ENCODE results near the gene PLXNA2. TPM values are rescaled to one million over a fixed set of nuclear protein-coding genes. Genes with fewer than 3 reads are reported as not detected.
A peak's percentile ranks its signal among the peaks of the same experiment; 100 is the strongest.

Gene PLXNA2
- total and polyA plus RNA-seq, 2 of the 13 experiments (the other 11 are each of a cell fraction or from before 2014, with no cell fraction given) = 1.1 to 2.1 TPM

DNA sequence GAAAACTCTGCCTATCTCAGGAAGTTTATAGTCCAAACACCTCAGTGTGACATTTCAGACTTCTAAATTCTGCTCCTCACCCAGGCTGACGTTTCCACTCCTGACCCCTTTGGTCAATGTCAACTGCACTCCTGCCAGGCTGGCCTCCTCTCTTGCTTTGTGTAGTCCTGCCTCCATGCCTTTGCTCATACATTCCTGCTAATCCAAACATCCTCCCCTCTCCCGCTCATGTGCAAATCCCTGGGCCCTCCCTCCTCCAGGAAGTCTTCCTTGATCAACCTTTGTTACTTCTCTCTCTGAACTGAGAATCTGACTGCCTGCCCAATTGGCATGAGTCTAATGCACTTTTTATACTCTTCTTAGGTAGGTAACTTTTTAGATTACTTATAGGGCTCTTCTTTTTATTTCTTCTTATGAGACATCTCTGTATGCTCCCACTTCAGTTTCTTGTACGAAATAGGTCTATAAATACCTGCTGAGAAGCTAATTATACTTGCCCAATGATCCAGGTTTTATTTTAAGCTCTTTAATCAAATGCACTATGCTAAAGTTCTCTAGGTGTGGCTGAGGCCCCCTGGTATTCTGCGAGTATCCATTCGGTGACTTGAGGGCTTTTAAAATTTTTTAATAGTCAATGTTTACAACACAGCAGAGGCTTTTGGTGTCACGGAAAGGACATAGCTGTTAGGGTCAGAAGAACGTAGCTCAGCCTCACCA is 128.1 kb downstream of the PLXNA2 start:
- peak; percentile 37 for DNase-seq (ENCODE audit: low spot score)
- in situ Hi-C loops (cut with HindIII; ENCODE audit: extremely low pct_ligation_motif_present, low pct_unique_long_range_greater_than_20kb) = no loop called here
- TF ChIP-seq TEAD3 (CRISPR knock-in tag; optimal IDR thresholded peaks at IDR 0.05; ENCODE audit: borderline replicate concordance) = peak; percentile 81
- TF ChIP-seq ZNF12 (CRISPR knock-in tag; IDR thresholded peaks at IDR 0.05) = 0 out of 2 replicates have a peak, but pooled peaks have one; percentile 28
- TF ChIP-seq, protein P1, sequence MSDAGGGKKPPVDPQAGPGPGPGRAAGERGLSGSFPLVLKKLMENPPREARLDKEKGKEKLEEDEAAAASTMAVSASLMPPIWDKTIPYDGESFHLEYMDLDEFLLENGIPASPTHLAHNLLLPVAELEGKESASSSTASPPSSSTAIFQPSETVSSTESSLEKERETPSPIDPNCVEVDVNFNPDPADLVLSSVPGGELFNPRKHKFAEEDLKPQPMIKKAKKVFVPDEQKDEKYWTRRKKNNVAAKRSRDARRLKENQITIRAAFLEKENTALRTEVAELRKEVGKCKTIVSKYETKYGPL (CRISPR knock-in tag; IDR thresholded peaks at IDR 0.05) = no peak
- no peak for TF ChIP-seq JDP2 (CRISPR knock-in tag; IDR thresholded peaks at IDR 0.05; ENCODE audit: borderline replicate concordance)
- TF ChIP-seq, protein P2, sequence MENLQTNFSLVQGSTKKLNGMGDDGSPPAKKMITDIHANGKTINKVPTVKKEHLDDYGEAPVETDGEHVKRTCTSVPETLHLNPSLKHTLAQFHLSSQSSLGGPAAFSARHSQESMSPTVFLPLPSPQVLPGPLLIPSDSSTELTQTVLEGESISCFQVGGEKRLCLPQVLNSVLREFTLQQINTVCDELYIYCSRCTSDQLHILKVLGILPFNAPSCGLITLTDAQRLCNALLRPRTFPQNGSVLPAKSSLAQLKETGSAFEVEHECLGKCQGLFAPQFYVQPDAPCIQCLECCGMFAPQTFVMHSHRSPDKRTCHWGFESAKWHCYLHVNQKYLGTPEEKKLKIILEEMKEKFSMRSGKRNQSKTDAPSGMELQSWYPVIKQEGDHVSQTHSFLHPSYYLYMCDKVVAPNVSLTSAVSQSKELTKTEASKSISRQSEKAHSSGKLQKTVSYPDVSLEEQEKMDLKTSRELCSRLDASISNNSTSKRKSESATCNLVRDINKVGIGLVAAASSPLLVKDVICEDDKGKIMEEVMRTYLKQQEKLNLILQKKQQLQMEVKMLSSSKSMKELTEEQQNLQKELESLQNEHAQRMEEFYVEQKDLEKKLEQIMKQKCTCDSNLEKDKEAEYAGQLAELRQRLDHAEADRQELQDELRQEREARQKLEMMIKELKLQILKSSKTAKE (CRISPR knock-in tag; IDR thresholded peaks at IDR 0.05; ENCODE audit: borderline replicate concordance) = peak; percentile 51; the same call in 1 of the 2 replicates
- TF ChIP-seq, protein P3, sequence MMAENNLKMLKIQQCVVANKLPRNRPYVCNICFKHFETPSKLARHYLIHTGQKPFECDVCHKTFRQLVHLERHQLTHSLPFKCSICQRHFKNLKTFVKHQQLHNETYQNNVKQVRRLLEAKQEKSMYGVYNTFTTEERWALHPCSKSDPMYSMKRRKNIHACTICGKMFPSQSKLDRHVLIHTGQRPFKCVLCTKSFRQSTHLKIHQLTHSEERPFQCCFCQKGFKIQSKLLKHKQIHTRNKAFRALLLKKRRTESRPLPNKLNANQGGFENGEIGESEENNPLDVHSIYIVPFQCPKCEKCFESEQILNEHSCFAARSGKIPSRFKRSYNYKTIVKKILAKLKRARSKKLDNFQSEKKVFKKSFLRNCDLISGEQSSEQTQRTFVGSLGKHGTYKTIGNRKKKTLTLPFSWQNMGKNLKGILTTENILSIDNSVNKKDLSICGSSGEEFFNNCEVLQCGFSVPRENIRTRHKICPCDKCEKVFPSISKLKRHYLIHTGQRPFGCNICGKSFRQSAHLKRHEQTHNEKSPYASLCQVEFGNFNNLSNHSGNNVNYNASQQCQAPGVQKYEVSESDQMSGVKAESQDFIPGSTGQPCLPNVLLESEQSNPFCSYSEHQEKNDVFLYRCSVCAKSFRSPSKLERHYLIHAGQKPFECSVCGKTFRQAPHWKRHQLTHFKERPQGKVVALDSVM (CRISPR knock-in tag; IDR thresholded peaks at IDR 0.05) = peak; percentile 81
- TF ChIP-seq DNMT3B (CRISPR knock-in tag; conservative IDR thresholded peaks at IDR 0.05) = no peak
- TF ChIP-seq REL (CRISPR knock-in tag; conservative IDR thresholded peaks at IDR 0.05) = no peak
- peak; percentile 28; the same call in 1 of the 2 replicates for TF ChIP-seq SOX5 (CRISPR knock-in tag; IDR thresholded peaks at IDR 0.05; ENCODE audit: borderline replicate concordance)
- TF ChIP-seq ZNF317 (CRISPR knock-in tag; IDR thresholded peaks at IDR 0.05) = no peak
- TF ChIP-seq KDM1A (CRISPR knock-in tag; IDR thresholded peaks at IDR 0.05) = 0 out of 2 replicates have a peak, but pooled peaks have one; percentile 43
- TF ChIP-seq, protein P4, sequence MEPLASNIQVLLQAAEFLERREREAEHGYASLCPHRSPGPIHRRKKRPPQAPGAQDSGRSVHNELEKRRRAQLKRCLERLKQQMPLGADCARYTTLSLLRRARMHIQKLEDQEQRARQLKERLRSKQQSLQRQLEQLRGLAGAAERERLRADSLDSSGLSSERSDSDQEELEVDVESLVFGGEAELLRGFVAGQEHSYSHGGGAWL (CRISPR knock-in tag; IDR thresholded peaks at IDR 0.05) = no peak
- TF ChIP-seq, protein P5, sequence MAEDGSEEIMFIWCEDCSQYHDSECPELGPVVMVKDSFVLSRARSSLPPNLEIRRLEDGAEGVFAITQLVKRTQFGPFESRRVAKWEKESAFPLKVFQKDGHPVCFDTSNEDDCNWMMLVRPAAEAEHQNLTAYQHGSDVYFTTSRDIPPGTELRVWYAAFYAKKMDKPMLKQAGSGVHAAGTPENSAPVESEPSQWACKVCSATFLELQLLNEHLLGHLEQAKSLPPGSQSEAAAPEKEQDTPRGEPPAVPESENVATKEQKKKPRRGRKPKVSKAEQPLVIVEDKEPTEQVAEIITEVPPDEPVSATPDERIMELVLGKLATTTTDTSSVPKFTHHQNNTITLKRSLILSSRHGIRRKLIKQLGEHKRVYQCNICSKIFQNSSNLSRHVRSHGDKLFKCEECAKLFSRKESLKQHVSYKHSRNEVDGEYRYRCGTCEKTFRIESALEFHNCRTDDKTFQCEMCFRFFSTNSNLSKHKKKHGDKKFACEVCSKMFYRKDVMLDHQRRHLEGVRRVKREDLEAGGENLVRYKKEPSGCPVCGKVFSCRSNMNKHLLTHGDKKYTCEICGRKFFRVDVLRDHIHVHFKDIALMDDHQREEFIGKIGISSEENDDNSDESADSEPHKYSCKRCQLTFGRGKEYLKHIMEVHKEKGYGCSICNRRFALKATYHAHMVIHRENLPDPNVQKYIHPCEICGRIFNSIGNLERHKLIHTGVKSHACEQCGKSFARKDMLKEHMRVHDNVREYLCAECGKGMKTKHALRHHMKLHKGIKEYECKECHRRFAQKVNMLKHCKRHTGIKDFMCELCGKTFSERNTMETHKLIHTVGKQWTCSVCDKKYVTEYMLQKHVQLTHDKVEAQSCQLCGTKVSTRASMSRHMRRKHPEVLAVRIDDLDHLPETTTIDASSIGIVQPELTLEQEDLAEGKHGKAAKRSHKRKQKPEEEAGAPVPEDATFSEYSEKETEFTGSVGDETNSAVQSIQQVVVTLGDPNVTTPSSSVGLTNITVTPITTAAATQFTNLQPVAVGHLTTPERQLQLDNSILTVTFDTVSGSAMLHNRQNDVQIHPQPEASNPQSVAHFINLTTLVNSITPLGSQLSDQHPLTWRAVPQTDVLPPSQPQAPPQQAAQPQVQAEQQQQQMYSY (CRISPR knock-in tag; IDR thresholded peaks at IDR 0.05) = peak; percentile 89
- TF ChIP-seq NR2F6 (IDR thresholded peaks at IDR 0.05) = peak; percentile 35; the same call in 1 of the 2 replicates
- TF ChIP-seq NR2F6 (CRISPR knock-in tag; IDR thresholded peaks at IDR 0.05) = peak; percentile 66; the same call in 1 of the 2 replicates
- 0 out of 2 replicates have a peak, but pooled peaks have one; percentile 21 for TF ChIP-seq FOSL2 (CRISPR knock-in tag; IDR thresholded peaks at IDR 0.05)

More for the DNA sequence above, 128.1 kb downstream of the PLXNA2 start:
- Histone ChIP-seq H3K27me3 (ENCODE audit: control insufficient read depth in 1 of 2, insufficient read depth in 2 of 2, low read length in 2 of 2) (no peaks in the 10 kb centered on the region), H3K4me3 (replicated peaks in 1 of 3; ENCODE audit: insufficient read depth in 1 of 3, low read depth in 2 of 3, low read length in 3 of 3) (no peak overlapping the region), H3K4me2 (ENCODE audit: low read depth, low read length) (no peak overlapping the region), H3K4me1 (ENCODE audit: insufficient read depth, low read length) (peaks cover 61% of the 10 kb centered on the region), H3K9me3 (ENCODE audit: low read length) (no peaks in the 10 kb centered on the region), H3K27ac (ENCODE audit: extremely low read length, insufficient read depth, low read length) (no peak overlapping the region), H3K36me3 (replicated peaks in 1 of 2; ENCODE audit: control insufficient read depth in 1 of 2, insufficient read depth in 2 of 2, low read length in 2 of 2) (no peaks in the 10 kb centered on the region), H3K79me2 (ENCODE audit: insufficient read depth, low read length) (no peaks in the 10 kb centered on the region), H3K9ac (ENCODE audit: insufficient read depth, low read depth, low read length) (no peak overlapping the region), H4K20me1 (ENCODE audit: insufficient read depth, low read length) (no peaks in the 10 kb centered on the region), H2AFZ (ENCODE audit: low read length) (no peak overlapping the region)
- CTCF ChIA-PET (ENCODE audit: low intra/inter-chr PET ratio, low total read pairs) = no interaction called here
- peak; percentile 39 for FAIRE-seq
- no TSS peak for BruUV-seq (replicated peaks)
- no peak for ATAC-seq
- POLR2A ChIA-PET = no interaction called here
- intact Hi-C loops (cut with micrococcal nuclease; ENCODE audit: unreplicated experiment) = loop anchor here (5.0 kb wide), 1 partner anchor 121 kb away; no protein-coding TSS in a partner anchor
- WGBS (ENCODE audit: low lambda C conversion rate) = 66% methylated on average over 7 of the region's 7 CpGs

Data from HepG2 (cell line).